ENCODE measurements around the gene PLAAT3. TPM values are rescaled to one million over a fixed set of nuclear protein-coding genes. Genes with fewer than 3 reads are reported as not detected.
A peak's percentile ranks its signal among the peaks of the same experiment; 100 is the strongest.
"Not testable (repeated sequence)": the region's sequence is repeated elsewhere in the genome, so short reads cannot be mapped to it uniquely, and the experiment has no call there.

PLAAT3 gene
- 100 to 1,000 TPM; 156 to 173 TPM for total RNA-seq
- long read RNA-seq, transcript PLA2G16-201 (4 exons, 2,594 nt): major isoform, 74 of 106 reads
- long read RNA-seq, transcript PLA2G16-203 (5 exons, 1,099 nt): minor isoform, 25 of 106 reads
- long read RNA-seq, partial matches to known transcripts: 3 of 106 reads
- long read RNA-seq, other reads (novel, unspliced or antisense): 4 of 106 reads

- intact Hi-C loops (cut with DNase I): no loop called here
- ATAC-seq (peak; percentile 92 to 93), DNase-seq (peak; percentile 92)
Measured at GRCh38 chr11:63614136-63614671, at the start of gene PLAAT3. Gene PLAAT3, minus strand, starts transcription at chr11:63614433. Its CDS starts 419 bp downstream, at chr11:63614014.

- intact Hi-C loops (cut with DNase I): no loop called here
- ATAC-seq (no peak), DNase-seq (no peak)
Measured at GRCh38 chr11:63663809-63664208, 49.6 kb upstream of the PLAAT3 start.

- intact Hi-C loops (cut with DNase I): no loop called here
- DNase-seq (no peak), ATAC-seq (no peak)
Measured at GRCh38 chr11:63660972-63661371, 46.7 kb upstream of the PLAAT3 start.

GRCh38 chr11:63652671-63653070, 38.4 kb upstream of the PLAAT3 start:
- intact Hi-C loops (cut with DNase I): no loop called here
- ATAC-seq (no peak), DNase-seq (no peak)

GRCh38 chr11:63643205-63643604, 29.0 kb upstream of the PLAAT3 start:
- ATAC-seq: no peak
- DNase-seq: no peak
- intact Hi-C loops (cut with DNase I): no loop called here

- ATAC-seq (no peak), DNase-seq (no peak)
- intact Hi-C loops (cut with DNase I): no loop called here
Measured at GRCh38 chr11:63641727-63642126, 27.5 kb upstream of the PLAAT3 start.

GRCh38 chr11:63639199-63639832, 25.1 kb upstream of the PLAAT3 start:
- peak; percentile 20 to 42 for ATAC-seq
- DNase-seq: no peak
- intact Hi-C loops (cut with DNase I): loop anchor here in 1 of 2 donors (5.0 kb wide), 1 partner anchor 602 kb away; no protein-coding TSS in a partner anchor

GRCh38 chr11:63638436-63638835, 24.2 kb upstream of the PLAAT3 start:
- ATAC-seq, DNase-seq: not testable (repeated sequence)
- intact Hi-C loops (cut with DNase I): loop anchor here in 1 of 2 donors (5.0 kb wide), 1 partner anchor 601 kb away; no protein-coding TSS in a partner anchor

GRCh38 chr11:63635762-63636465, 21.7 kb upstream of the PLAAT3 start:
- intact Hi-C loops (cut with DNase I): loop anchor here (1.0 to 5.0 kb wide), 3 partner anchors 157 to 599 kb away; no protein-coding TSS in a partner anchor
- DNase-seq: peak; percentile 45
- ATAC-seq: peak; percentile 78 to 85

- ATAC-seq: no peak
- intact Hi-C loops (cut with DNase I): loop anchor here in 1 of 2 donors (5.0 kb wide), 1 partner anchor 137 kb away; the partner anchor contains the start of gene PLAAT5
- DNase-seq: no peak
Measured at GRCh38 chr11:63629426-63629825, 15.2 kb upstream of the PLAAT3 start.

- DNase-seq (no peak), ATAC-seq (no peak)
- intact Hi-C loops (cut with DNase I): no loop called here
Measured at GRCh38 chr11:63623513-63624140, 9.4 kb upstream of the PLAAT3 start.

- DNase-seq (no peak), ATAC-seq (peak in 1 of 2 donors; percentile 28)
- intact Hi-C loops (cut with DNase I): no loop called here
Measured at GRCh38 chr11:63622323-63622722, 8.1 kb upstream of the PLAAT3 start.

- intact Hi-C loops (cut with DNase I): no loop called here
- ATAC-seq (peak in 1 of 2 donors; percentile 42), DNase-seq (no peak)
Measured at GRCh38 chr11:63621071-63621470, 6.8 kb upstream of the PLAAT3 start.

- ATAC-seq (no peak), DNase-seq (no peak)
- intact Hi-C loops (cut with DNase I): no loop called here
Measured at GRCh38 chr11:63619967-63620366, 5.7 kb upstream of the PLAAT3 start.

GRCh38 chr11:63617686-63618085, 3.5 kb upstream of the PLAAT3 start:
- intact Hi-C loops (cut with DNase I); DNase-seq; ATAC-seq: not testable (repeated sequence)

- ATAC-seq: no peak
- no peak for DNase-seq
- intact Hi-C loops (cut with DNase I): no loop called here
Measured at GRCh38 chr11:63616953-63617352, 2.7 kb upstream of the PLAAT3 start.

- peak; percentile 68 for DNase-seq
- intact Hi-C loops (cut with DNase I): no loop called here
Measured at GRCh38 chr11:63613517-63614135, 607 bp downstream of the PLAAT3 start.

GRCh38 chr11:63612181-63612580, 2.1 kb downstream of the PLAAT3 start:
- intact Hi-C loops (cut with DNase I): no loop called here
- ATAC-seq (no peak), DNase-seq (no peak)

More at GRCh38 chr11:63613517-63614135, 607 bp downstream of the PLAAT3 start:
- ATAC-seq: peak; percentile 62 to 76

- ATAC-seq (no peak), DNase-seq (no peak)
- intact Hi-C loops (cut with DNase I): no loop called here
Measured at GRCh38 chr11:63611395-63611747, 2.9 kb downstream of the PLAAT3 start.

Measured in left cardiac atrium (tissue), 4 donors.